Jurkat, Clone E6-1 (cell line): ENCODE results near the gene P2RY2.

Experiments
- DNase-seq: peaks from one replicate; pipeline ENCODE4 v3.0.0-alpha.2; 2011; ENCODE audit warnings: low read depth, low spot score
- H3K4me3 ChIP-seq: 2 replicates; pipeline ENCODE4 v1.5.1; 2011; ENCODE audit warnings: mild to moderate bottlenecking, low read length, control low read depth, moderate library complexity

P2RY2 gene

DNA sequence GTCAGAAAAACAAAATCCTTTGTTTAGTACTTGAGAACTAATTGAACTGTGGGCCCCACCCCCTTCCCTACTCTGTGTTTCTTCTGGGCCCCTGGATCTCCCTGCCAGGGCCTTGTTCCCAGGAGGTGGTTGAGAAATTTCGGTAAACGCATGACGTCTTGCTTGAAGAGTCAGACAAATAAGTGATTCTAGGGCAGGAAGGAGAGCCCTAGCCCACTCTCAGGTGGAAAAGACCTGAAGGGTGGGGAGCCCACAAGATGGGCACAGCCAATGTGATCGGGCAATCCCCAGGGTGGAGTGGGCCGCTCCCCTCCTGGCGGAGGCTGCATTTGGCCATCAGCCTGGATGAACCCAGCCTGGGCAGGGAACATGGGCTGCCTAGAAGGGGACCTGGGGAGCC is 16.8 kb upstream of the P2RY2 start:
- no peak for DNase-seq
- H3K4me3 ChIP-seq: no peak overlapping the region

DNA sequence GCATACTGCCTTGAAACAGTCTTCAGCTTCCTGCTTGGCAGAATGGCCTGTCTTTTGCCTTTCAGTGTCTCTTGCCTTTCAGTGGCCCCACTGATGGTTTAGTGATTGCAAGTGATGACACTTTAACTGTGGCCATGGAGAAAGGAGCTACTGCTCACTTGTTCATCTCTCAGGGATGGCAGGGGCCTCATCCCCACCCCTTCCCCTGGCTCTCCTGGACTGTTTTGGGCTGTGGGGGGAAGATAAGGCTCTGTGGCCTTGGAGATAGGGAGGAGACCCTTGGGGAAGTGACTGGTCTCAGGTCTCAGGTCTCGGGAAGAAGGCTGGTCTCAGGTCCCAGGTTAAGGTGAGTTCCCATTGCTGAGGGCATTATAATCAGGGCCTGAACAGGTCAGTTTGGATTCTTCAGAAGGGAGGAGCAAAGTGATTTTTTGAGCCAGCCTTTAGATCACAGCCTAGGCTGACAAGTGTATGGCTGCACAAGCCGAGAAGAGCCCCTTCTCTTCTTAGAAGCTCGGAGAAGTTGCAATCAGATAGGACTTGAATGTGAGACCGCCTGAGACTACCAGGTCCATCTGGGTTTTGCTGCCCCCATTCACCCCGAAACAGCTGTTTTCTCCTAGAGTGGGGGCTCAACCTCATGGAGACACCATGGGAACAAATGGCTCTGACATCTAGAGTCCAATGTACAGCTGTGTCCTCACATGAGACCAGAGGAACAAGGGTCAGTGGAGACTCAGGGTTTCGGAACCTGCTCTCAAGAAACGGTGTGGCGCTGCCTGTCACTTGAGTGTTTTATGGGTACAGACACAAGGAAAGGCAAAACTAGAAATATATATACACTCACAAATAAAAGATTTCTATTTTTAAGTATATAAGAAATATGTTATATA is 15.9 kb upstream of the P2RY2 start:
- H3K4me3 ChIP-seq: no peak overlapping the region
- no peak for DNase-seq

DNA sequence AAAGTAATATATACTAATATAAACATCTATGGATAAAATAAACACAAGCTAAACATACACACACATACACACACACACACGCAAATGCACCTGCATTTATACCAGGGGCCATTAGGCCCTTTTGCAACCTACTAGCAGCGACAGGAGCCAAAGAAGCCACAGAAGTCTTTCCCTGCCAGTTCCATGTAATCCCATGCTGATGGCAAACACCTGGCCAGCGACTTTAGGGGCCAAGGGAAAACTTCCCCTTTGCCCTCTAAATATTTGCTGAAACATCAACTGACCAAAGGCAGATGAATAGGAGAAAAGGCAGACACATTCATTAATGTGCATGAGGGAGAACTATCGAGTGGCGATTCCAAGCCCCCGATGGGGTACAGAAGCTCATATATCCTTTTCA is 14.8 kb upstream of the P2RY2 start:
- DNase-seq: no peak
- H3K4me3 ChIP-seq: no peak overlapping the region

DNA sequence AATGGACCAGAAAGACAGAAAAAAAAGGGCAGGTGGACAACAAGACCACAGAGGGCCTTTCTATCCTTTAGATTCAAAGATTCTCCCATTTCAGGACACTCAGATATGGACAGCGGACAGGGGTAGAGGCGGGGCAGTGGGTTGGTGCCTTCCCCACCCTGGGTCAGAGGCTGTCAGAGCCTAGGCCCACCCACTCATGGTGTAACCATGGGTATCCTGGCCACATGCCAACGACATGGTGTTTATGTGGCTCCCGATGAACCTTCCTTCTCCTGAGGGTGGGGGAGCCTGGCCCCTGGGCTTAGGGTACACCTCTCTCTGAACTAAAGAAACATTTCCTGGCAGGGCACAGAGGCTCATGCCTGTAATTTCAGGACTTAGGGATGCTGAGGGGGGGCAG is 14.3 kb upstream of the P2RY2 start:
- no peak overlapping the region for H3K4me3 ChIP-seq
- DNase-seq: no peak

DNA sequence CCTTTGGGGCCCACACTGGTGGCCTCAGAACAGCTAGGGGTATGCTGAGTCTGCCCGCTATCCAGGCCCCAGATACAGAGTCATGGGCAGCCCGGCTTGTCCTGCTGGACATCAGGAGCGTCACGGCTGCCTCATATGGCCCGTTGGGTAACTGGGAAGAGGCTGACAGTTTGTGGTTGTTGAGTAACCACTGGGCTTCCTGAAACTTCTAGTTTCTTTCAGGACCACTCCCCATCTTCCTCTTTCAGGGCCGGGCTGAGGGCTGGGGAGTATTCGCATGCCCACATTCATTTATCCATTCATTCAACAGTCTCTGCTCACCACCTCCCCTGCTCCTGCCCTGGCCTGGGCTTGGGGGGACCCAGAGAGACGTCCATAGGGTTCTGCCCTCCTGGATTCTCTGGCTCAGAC is 13.4 kb upstream of the P2RY2 start:
- H3K4me3 ChIP-seq: no peak overlapping the region
- no peak for DNase-seq

DNA sequence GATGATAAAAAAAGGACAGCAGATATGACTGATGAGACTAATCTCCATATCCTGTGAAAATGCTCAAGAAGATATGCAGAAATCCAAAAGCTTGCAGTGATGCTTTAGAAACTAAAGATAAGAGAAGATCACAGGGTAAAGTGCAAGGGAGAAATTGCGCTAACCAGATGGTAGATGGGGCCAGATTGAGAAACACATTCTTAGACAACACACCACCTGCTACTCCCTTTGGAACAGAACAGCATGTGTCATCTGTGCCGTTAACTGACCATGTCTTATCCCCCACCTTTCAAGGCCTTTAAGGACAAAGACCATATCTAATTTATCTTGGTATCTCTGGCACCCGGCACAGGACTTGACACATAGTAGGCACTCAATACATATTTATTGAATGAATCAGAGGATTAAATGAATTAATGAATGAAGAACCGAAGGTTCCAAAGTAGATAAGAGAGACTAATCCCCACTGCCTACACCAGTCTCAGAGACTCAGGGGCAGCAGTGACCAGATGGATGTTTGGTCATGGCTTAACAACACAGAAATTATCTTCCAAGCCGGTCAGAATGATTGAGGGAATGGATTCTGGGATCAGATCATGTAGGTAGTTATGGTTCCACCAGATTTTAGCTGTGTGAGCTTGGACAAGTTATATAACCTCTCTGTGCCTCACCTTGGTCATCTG is 12.3 kb upstream of the P2RY2 start:
- H3K4me3 ChIP-seq: no peak overlapping the region
- DNase-seq: no peak

DNA sequence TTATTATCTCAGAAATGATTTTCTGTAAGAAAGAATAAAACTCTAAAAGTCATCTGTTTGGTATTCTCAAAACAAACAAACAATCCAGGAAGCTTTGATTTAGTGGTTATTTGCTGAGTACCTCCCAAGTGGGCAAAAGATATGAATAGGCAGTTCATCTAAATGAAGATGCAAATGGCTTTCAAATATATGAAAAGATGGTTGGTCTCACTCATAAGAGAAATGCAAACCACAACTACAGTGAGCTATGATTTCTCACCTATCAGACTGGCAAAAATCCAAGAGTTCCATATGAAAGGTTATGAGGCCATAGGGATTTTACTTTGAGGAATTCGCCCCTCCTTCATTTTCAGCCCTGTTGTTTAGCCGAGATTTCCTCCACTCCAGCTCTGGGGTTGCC is 11.3 kb upstream of the P2RY2 start:
- DNase-seq: no peak
- H3K4me3 ChIP-seq: no peak overlapping the region

DNA sequence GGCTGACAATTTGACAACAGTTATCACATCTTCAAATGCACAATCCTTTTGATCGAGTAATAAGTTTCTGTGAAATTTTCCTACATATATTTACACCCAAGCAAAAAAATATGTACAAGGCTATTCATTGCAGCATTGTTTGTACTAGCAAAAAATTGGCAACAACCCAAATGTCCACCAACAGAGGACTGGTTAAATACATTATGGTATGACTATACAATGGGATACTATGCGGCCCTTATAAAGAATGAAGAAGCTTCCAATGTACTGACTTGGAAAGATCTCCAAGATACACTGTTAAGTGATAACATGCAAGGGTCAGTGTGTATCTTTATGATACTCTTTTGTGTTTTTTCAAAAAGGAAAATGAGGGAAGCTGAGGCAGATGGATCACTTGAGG is 8.2 kb upstream of the P2RY2 start:
- H3K4me3 ChIP-seq: no peak overlapping the region
- DNase-seq: no peak

DNA sequence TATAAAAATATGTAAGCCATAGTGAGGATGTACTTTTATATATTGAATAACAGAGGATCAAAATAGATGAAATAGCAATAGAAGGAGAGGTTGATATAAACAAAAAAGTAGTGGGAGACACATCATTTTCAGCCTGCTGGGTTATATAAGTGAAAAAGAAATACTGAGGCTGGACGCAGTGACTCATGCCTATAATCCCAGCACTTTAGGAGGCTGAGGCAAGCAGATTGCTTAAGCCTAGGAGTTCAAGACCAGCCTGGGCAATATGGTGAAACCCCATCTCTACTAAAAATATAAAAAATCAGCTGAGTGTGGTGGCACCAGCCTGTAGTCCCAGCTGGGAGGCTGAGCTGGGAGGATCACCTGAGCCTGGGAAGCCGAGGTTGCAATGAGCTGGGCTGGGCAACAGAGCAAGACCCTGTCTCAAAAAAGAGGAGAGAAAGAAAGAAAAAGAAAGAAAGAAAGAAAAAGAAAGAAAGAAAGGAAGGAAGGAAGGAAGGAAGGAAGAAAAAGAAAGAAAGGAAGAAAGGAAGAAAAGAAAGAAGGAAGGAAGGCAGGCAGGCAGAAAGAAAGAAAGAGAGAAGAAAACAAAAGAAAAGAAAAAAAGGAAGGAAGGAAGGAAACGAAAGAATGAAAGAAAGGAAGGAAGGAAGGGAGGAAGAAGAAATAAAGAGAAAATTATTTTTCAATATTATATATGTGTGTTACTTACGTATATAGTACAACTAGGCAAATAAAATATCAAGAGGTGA is 7.0 kb upstream of the P2RY2 start:
- H3K4me3 ChIP-seq: no peak overlapping the region
- DNase-seq: no peak

DNA sequence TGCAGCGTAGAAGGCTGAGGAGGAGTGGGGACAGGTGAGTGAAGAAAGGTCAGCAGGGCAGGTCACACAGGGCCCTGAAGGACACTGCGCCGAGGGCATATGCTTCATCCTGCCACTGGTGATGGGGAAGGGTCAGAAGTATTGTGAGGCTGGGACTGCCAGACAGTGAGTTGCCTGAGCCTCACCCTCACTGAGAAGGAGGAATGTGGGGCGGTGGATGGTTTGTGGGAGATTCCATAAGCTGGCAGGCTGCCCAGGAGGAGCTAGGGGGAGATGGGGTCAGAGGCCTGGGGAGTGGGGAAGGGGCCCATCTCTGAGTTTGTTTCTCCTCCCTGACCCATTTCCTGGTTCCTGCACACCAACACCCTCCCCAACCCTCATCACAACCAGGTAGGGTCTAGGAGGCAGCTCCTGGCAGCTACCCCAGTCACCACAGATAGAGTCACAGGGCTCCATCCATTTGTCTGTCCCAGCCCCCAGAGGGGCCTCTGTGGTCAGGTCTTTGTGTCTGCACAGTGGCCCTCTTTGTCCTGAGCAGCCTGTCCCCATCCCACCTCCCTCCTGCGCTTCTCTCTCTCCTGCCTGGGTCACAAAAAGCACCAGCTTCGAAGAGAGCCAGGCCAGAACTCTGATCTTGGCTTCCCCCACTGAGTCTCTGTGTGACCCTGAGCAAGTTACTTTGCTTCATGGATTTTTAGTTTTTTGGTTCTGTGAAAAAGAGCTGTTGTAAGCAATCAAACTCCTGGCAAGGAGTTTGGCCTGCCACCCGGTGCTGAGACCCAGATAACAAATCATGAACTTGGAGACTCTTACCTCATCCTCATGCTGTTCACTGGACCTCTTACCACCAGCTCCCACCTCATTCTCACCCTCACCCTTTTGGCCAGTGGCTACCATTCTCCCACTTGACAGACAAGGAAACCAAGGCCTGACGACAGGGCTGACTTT is 4.6 kb upstream of the P2RY2 start:
- no peak for DNase-seq
- H3K4me3 ChIP-seq: no peak overlapping the region

DNA sequence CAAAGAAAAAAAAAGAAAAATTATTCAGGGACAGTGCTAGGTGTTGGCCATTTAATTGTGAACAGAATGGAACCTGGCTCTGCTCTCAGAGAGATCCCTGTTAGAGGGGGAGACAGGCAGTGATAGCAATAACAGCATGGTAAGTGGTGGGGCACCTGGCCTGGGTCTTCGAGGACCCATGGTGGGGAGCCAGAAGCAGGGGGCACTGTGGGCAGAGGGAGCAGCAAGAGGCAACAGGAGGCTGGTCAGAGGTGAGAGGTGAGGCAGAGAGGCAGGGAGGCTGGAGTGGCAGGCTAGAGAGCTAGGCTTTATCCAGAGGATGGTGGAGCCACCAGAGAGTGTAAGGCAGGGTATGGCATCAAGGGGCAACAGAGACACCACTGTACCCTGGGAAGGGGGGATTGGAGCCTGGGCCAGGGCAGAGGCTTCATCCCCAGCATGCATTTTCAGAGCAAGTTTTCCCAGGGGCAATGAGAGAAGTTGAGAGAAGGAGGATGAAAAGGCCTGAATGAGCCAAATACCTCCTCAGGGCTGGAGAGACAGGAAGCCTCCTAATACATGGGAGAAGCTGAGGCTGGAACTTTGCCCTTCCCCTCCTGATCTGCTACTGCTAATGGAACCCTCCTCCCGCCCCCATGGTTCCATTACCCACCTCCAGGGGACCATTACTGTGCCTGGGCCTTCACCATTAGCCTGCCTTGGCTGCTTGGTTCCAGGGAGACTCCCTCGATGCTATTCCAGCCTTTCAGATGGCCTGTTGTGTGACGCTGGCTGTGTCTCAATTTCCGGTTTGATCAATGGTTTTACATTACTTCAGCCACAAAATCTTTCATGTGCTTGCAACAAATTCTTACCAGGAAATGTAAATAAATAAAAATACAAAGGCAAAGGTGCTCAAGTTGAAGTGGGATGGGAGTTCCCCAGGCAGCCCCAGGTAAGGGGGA is 2.6 kb upstream of the P2RY2 start:
- no peak for DNase-seq

DNA sequence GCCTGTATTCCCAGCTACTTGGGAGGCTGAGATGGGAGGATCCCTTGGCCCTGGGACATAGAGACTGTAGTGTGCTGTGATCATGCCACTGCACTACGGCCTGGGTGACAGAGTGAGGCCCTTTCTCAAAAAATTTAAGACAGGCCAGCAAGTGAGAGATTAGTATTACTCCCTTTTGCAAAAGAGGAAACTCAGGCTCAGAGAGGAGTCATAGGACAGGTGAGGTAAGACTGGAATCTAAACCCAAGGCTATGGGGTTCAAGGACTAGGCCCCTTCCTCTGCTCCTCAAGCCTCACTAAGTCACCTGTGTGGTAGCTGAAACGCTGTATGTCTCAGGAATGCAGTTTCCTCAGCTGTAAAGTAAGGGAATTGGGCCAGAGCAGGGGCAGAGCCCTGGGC is 1.6 kb upstream of the P2RY2 start:
- DNase-seq: no peak
- H3K4me3 ChIP-seq: no peak overlapping the region

More for the DNA sequence above, 2.6 kb upstream of the P2RY2 start:
- no peak overlapping the region for H3K4me3 ChIP-seq

DNA sequence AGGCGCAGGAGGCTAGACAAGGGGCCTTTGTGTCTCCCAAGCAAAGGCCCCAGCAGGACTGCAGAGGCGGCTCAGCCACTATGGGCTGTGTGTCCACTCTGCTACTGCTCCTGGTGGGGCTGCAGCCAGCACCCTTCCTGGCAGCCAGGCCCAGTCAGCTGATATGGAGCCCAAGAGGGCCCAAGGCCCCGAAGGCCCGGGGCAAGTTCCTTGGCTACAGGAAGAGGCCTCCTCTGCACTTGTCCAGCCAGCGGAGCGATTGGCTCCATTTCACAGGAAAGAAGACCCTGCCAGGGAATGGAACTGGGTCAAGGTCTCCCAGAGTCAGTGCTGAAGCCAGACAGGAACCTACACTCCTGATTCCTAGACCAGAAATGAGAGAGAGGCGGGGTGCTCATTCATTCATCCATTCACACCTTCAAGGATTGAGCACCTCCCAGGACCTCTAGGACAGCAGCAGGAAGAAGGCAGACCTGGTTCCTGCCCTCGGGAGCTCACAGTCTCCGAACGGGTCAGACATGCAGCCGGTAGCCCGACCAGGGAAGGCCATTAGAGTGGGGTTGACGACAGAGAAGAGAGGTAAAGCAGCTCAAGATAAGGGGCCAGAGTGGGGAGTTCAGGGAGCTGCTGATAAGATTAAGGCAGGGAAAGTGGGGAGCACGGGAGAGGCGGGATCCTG is 811 bp upstream of the P2RY2 start:
- H3K4me3 ChIP-seq: no peak overlapping the region

DNA sequence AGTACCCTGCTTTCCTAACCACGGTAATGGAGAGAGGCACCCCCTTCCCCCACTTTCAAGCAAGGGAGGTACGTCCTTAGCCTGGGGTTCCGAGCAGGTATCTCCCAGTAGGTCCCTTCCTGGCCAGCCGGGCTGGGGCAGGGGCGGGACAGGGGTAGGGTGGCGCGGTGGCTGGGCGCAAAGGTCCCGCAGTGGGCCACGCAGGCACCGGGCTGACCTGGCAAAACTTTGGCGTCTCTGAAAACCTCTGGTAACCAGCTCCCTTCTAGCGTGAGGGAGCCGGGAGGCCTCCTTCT is 323 bp upstream of the P2RY2 start:
- no peak overlapping the region for H3K4me3 ChIP-seq
- DNase-seq: no peak

More for the DNA sequence above, 811 bp upstream of the P2RY2 start:
- DNase-seq: no peak

DNA sequence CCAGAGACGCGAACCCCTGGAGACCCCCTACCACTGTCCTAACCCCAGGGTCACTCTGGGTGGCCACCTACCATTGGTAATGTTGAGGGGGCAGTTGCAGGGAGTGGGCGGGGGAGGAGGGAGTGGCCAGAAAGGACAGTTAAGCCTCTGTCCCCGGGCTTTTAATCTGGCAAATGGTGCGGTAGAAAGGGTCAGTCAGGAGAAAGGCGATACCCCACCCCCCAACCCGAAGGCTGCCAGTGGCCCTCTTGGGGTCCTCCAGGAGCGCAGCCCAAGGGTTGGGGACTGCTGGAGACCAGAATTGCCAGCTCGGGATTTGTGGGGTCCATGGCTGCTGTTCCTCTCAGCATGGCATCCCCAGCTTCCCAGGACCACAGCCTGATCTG is 742 bp downstream of the P2RY2 start:
- H3K4me3 ChIP-seq: no peak overlapping the region
- no peak for DNase-seq

DNA sequence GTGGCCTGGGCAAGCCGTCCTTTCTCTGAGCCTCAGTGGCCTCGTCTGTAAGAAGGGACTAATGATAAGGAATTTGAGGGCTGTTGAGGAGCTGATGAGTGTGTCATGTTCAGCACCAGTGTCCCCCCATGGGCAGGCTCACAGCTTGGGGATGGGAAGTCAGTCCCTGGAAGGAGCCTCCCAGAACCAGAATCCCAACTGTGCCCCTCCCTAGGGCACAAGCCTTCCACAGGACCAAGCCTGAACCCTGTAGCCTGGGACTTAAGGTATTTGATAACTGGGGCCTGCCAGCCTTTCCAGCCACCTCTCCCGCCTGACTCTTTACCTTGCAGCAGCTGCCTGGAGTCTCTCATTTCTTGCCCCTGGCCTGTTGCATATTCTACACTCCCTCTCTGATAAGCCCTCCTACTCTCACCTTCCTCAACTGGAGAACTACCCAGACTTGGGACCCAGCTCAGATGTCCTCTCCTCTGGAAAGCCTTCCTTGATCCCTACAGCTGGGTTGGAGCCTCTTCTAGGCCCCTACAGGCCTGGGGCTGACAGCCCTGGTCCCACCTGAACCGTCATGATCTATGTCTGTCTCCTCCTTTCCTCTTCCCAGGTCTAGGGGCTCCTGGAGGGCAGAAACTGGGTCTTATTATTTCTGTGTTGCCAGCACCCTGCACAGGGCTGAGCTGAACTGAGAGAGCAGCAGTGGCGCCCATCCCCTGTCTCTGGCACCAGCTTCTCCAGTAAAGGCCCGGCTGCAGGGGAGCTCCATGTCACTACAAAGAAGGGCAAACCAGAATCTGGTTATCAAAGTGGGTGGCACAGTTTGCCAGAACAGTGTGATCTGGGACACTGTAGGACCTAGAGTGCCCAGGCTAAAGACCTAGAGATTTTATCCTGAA is 1.6 kb downstream of the P2RY2 start:
- H3K4me3 ChIP-seq: no peak overlapping the region

DNA sequence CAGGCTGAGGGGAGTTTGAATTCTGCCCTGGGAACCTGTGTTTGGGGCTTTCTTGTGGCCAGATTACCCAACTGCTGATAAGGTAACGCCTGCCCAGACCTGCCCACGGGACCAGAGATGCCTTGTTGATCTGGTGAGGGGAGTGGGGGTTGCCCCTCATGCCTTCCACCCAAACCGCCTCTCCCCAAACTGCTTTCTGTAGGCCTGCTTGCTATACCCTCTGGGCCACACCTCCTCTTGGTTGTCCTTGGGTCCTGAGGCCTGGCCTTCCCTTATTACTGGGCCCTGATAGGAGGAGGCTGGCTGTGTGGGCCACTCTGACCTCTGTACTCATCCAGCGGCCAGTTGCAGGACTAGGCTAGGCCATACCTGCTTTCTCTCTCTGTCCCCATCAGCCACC is 3.4 kb downstream of the P2RY2 start:
- DNase-seq: no peak
- H3K4me3 ChIP-seq: no peak overlapping the region

More for the DNA sequence above, 1.6 kb downstream of the P2RY2 start:
- DNase-seq: no peak
